ENCODE data around the gene TMED9. TPM values are rescaled to one million over a fixed set of nuclear protein-coding genes. Genes with fewer than 3 reads are reported as not detected.

TMED9 gene
- 100 to 1,000 TPM in 1 of 5 experiments, 10 to 100 TPM in 4; 50.5 to 144 (median 67.5) TPM for total RNA-seq
- polyA plus RNA-seq = 100 to 1,000 TPM in 1 of 2 donors, 10 to 100 TPM in 1; 99.7 to 103 TPM
- total RNA-seq = 34.9 reads per million, percentile 63 among the genes with 10 or more reads in this experiment

DNA sequence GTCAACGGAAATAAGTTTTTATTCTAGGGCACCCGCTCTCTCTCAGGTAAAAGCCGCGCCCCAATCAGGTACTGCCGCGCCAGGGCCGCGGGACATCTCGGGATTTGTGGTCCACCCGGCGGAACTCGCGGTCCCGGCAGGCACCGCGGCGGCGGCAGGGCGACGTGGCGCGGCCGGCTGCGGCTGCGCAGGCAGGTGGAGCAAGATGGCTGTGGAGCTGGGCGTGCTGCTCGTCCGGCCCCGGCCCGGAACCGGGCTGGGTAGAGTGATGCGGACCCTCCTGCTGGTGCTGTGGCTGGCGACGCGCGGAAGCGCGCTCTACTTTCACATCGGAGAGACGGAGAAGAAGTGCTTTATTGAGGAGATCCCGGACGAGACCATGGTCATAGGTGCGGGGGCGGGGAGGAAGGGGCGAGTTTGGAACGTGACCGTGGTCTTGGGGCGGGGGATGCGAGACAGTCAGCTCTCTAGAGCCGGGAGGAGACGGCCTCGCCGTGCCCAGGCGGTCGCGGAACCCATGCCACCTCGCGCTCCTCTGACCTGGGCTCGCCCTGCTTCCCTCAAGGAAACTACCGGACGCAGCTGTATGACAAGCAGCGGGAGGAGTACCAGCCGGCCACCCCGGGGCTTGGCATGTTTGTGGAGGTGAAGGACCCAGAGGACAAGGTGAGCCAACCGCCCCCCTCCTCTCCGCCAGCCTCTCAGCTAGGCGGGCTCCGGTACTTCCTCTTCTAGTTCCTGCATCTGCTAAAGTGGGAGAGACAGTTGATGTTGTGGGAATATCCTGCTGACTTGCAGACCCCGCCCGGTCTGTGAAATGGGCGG lies at the start of gene TMED9:
TSS of gene TMED9 (plus strand) at position 194 of the 825 bp plus-strand sequence. CDS start at position 206, 12 bp downstream.
- Histone ChIP-seq H3K9me3 (ENCODE audit: control insufficient read depth in 2 of 3, low read length in 3 of 3) (no peaks in the 10 kb centered on the region), H3K4me1 (ENCODE audit: control insufficient read depth in 2 of 2, insufficient read depth in 2 of 2, low read length in 2 of 2) (peaks cover 16% of the 10 kb centered on the region in 2 donors), H3K27ac (ENCODE audit: low read depth, low read length) (peak within 1 kb of the TSS; percentile 71), H3K27me3 (ENCODE audit: control insufficient read depth in 2 of 2, insufficient read depth in 2 of 2, low read length in 2 of 2) (no peaks in the 10 kb centered on the region), H3K4me3 (ENCODE audit: low read length) (peak within 1 kb of the TSS; percentile 95), H3K36me3 (ENCODE audit: control insufficient read depth in 2 of 3, insufficient read depth in 3 of 3, low read length in 3 of 3) (peaks cover 11 to 42% (median 16%) of the 10 kb centered on the region in 3 experiments)
- intact Hi-C loops (cut with micrococcal nuclease) = loop anchor here (1.0 to 10.0 kb wide), 8 partner anchors 8 to 947 kb away; partner anchors contain the start of genes B4GALT7 (in 2 of the 2), FAM193B (in 2 of the 2), NHP2 (in 1 of the 2) and RGS14 (in 1 of the 2)
- Mint-ChIP-seq H3K36me3 (peaks cover 12 to 24% (median 21%) of the 10 kb centered on the region in 5 donors), H3K27me3 (peaks cover 8 to 29% (median 12%) of the 10 kb centered on the region in 5 donors), H3K4me1 (peaks cover 18 to 35% (median 22%) of the 10 kb centered on the region in 7 donors), H3K9me3 (peaks cover 0 to 3% (median 0%) of the 10 kb centered on the region in 11 donors), H3K27ac (peak within 1 kb of the TSS; percentile 83 to 99 (median 95)), H3K4me3 (peak within 1 kb of the TSS; percentile 81 to 100 (median 96))
- ChIA-PET CTCF (interaction anchor here (0.7 to 1.7 kb wide), 3 partner anchors 8 to 569 kb away, joined by 3 to 6 read pairs (median 4); no protein-coding TSS in a partner anchor), POLR2A (interaction anchor here (0.5 to 1.4 kb wide), 7 partner anchors 8 to 498 kb away, joined by 3 to 7 read pairs (median 4); partner anchors contain the start of genes B4GALT7 and FAM193B)
- DNase-seq (peak; percentile 83 to 92 (median 90)), ATAC-seq (peak; percentile 99)

DNA sequence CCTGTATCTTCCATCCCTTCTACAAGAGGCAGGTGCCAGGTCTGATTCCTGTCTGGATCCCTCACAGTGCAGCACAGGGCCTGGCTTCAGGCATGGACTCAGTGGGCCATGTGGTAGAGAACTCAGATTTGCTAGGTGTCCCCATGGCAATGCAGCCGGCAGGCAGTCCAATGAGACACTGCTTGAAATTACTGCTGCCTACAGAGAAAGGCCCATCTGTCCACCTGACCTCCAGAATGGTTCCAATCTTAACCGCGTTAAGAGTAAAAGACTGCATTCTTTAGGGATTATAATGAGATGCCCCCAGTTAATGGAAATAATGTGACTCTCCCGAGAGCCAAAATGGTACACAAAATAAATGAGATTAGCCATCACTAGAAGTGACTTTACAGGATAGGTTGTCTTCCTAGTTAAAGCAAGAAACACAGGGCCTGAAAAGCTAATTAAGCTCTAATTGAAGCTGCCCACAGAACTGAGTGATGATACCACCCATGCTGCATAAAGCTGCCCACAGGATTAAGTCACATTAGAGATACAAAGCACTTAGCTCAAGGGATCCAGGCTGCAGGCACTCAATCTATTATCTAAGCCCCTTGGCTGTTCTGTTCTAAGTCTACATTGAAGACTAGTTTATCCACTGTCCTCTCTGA lies 49.1 kb upstream of the TMED9 start:
- Mint-ChIP-seq H3K27ac (peak overlapping the region in 2 of 9 donors; percentile 37 to 71), H3K36me3 (peaks cover 0 to 18% (median 10%) of the 10 kb centered on the region in 5 donors), H3K4me3 (no peak overlapping the region), H3K9me3 (no peaks in the 10 kb centered on the region), H3K27me3 (no peaks in the 10 kb centered on the region), H3K4me1 (peaks cover 12 to 50% (median 36%) of the 10 kb centered on the region in 7 donors)
- no peaks in the 10 kb centered on the region for H3K4me1 ChIP-seq (ENCODE audit: control insufficient read depth in 2 of 2, insufficient read depth in 2 of 2, low read length in 2 of 2)
- H3K9me3 ChIP-seq (ENCODE audit: control insufficient read depth in 2 of 3, low read length in 3 of 3) = no peaks in the 10 kb centered on the region
- ChIA-PET POLR2A (no interaction called here), CTCF (no interaction called here)
- DNase-seq = no peak
- H3K27ac ChIP-seq (ENCODE audit: low read depth, low read length) = no peak overlapping the region
- H3K27me3 ChIP-seq (ENCODE audit: control insufficient read depth in 2 of 2, insufficient read depth in 2 of 2, low read length in 2 of 2) = no peaks in the 10 kb centered on the region
- no peak overlapping the region for H3K4me3 ChIP-seq (ENCODE audit: low read length)
- H3K36me3 ChIP-seq (ENCODE audit: control insufficient read depth in 2 of 3, insufficient read depth in 3 of 3, low read length in 3 of 3) = peaks cover 0 to 18% (median 9%) of the 10 kb centered on the region in 3 experiments
- intact Hi-C loops (cut with micrococcal nuclease) = no loop called here
- no peak for ATAC-seq

DNA sequence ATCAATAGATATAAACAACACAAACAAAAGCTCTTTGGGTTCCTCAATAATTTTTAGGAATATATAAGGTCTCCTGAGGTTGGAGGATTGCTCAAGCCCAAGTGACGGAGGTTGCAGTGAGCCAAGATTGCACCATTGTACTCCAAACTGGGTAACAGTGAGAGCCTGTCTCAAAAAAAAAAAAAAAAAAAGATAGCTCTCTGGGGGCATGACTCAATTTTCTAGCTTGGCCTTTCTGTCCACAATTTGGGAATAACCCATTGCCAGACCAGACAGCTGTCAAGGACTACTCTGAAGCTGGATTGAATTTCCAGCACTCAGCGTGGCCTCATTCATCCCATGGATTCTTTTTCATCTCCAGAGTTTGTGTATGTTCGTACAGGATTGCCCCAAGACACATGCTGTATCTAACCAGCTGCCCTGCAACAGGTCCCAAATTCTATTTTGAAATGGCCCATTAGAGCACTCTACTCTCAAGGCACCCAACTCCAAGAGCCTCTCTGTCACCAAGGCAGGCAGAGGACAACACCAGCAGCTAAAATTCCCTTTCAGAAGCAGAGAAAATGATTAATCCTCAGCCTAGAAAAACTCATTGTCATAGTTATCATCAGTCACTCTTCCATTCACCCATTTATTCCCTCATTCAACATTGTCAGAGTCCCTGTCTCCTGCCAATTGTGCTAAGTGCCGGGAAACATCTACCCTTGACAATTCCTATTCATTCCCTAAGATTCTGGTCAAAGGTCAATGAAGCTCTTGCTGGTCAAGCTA lies 46.3 kb upstream of the TMED9 start:
- intact Hi-C loops (cut with micrococcal nuclease) = no loop called here

DNA sequence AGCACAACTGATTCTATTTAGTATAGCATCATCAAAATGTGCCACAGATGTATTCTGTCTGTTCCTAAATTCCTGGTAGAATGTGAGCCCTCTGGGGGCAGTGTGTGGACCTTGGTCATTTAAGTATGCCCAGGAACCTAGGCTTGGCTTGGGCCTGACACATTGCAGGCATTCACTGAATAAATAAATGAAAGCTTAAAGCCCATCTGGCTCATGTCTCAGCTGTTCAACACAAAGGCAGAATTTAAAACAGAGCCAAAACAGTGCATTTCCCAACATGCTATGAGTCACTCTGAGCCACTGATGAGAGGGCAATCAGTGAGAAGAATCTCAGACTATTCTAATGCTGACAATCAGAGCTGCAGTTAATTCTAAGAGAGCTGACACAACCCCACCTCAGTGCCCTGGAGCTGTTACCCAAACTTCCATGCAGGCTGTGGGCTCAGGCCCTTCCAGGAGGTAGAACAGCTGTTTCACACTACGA lies 45.7 kb upstream of the TMED9 start:
- H3K36me3 ChIP-seq (ENCODE audit: control insufficient read depth in 2 of 3, insufficient read depth in 3 of 3, low read length in 3 of 3) = peaks cover 0 to 9% (median 3%) of the 10 kb centered on the region in 3 experiments
- H3K4me1 Mint-ChIP-seq = peaks cover 15 to 66% (median 45%) of the 10 kb centered on the region in 7 donors
- ATAC-seq (peak; percentile 71), DNase-seq (no peak)
- H3K27ac ChIP-seq (ENCODE audit: low read depth, low read length) = no peak overlapping the region
- POLR2A ChIA-PET = no interaction called here
- H3K36me3 Mint-ChIP-seq = peaks cover 0 to 10% (median 6%) of the 10 kb centered on the region in 5 donors
- no peak overlapping the region for H3K4me3 Mint-ChIP-seq
- no peaks in the 10 kb centered on the region for H3K9me3 Mint-ChIP-seq
- H3K4me3 ChIP-seq (ENCODE audit: low read length) = no peak overlapping the region
- peak overlapping the region in 1 of 9 donors; percentile 55 for H3K27ac Mint-ChIP-seq
- no peaks in the 10 kb centered on the region for H3K9me3 ChIP-seq (ENCODE audit: control insufficient read depth in 2 of 3, low read length in 3 of 3)
- CTCF ChIA-PET = no interaction called here
- H3K27me3 ChIP-seq (ENCODE audit: control insufficient read depth in 2 of 2, insufficient read depth in 2 of 2, low read length in 2 of 2) = no peaks in the 10 kb centered on the region
- no peaks in the 10 kb centered on the region for H3K27me3 Mint-ChIP-seq
- H3K4me1 ChIP-seq (ENCODE audit: control insufficient read depth in 2 of 2, insufficient read depth in 2 of 2, low read length in 2 of 2) = no peaks in the 10 kb centered on the region
- intact Hi-C loops (cut with micrococcal nuclease) = no loop called here

More for the DNA sequence above, 46.3 kb upstream of the TMED9 start:
- Histone ChIP-seq H3K27me3 (ENCODE audit: control insufficient read depth in 2 of 2, insufficient read depth in 2 of 2, low read length in 2 of 2) (no peaks in the 10 kb centered on the region), H3K4me3 (ENCODE audit: low read length) (no peak overlapping the region), H3K4me1 (ENCODE audit: control insufficient read depth in 2 of 2, insufficient read depth in 2 of 2, low read length in 2 of 2) (no peaks in the 10 kb centered on the region), H3K9me3 (ENCODE audit: control insufficient read depth in 2 of 3, low read length in 3 of 3) (no peaks in the 10 kb centered on the region), H3K36me3 (ENCODE audit: control insufficient read depth in 2 of 3, insufficient read depth in 3 of 3, low read length in 3 of 3) (peaks cover 0 to 5% (median 3%) of the 10 kb centered on the region in 3 experiments), H3K27ac (ENCODE audit: low read depth, low read length) (no peak overlapping the region)
- CTCF ChIA-PET = interaction anchor here (1.0 kb wide), 1 partner anchor 24 kb away, joined by 3 read pairs; no protein-coding TSS in a partner anchor
- DNase-seq (no peak), ATAC-seq (peak; percentile 57)
- Mint-ChIP-seq H3K27ac (peak overlapping the region in 3 of 9 donors; percentile 47 to 75 (median 55)), H3K36me3 (peaks cover 0 to 10% (median 6%) of the 10 kb centered on the region in 5 donors), H3K4me3 (no peak overlapping the region), H3K4me1 (peaks cover 16 to 66% (median 49%) of the 10 kb centered on the region in 7 donors), H3K9me3 (no peaks in the 10 kb centered on the region), H3K27me3 (no peaks in the 10 kb centered on the region)
- POLR2A ChIA-PET = no interaction called here

DNA sequence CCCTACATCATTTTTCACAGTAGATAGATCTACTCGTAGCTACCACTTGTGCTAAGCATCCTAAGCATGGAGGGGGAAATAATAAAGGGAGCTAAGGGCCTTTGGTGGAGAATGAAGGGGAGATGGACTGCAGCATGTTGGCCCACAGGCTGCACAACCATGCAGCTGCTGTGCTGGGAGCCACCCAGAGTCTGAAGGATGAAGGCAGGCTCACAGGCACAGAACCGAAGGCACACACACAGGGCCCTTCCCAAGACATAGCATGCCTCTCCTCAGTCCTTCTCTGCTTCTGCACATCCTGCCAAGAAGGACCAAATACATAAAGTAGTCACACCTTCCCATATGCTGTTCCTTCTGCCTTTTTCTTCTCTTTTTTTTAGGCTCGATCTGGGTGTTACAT lies 44.3 kb upstream of the TMED9 start:
- Mint-ChIP-seq H3K9me3 (no peaks in the 10 kb centered on the region), H3K4me3 (no peak overlapping the region), H3K27me3 (no peaks in the 10 kb centered on the region), H3K36me3 (peaks cover 0 to 9% (median under 1%) of the 10 kb centered on the region in 5 donors), H3K4me1 (peaks cover 18 to 68% (median 52%) of the 10 kb centered on the region in 7 donors), H3K27ac (no peak overlapping the region)
- no peaks in the 10 kb centered on the region for H3K9me3 ChIP-seq (ENCODE audit: control insufficient read depth in 2 of 3, low read length in 3 of 3)
- H3K4me1 ChIP-seq (ENCODE audit: control insufficient read depth in 2 of 2, insufficient read depth in 2 of 2, low read length in 2 of 2) = peaks cover under 1% of the 10 kb centered on the region in 2 donors
- intact Hi-C loops (cut with micrococcal nuclease) = no loop called here
- DNase-seq = no peak
- no peaks in the 10 kb centered on the region for H3K27me3 ChIP-seq (ENCODE audit: control insufficient read depth in 2 of 2, insufficient read depth in 2 of 2, low read length in 2 of 2)
- CTCF ChIA-PET = no interaction called here
- no peak overlapping the region for H3K27ac ChIP-seq (ENCODE audit: low read depth, low read length)
- H3K4me3 ChIP-seq (ENCODE audit: low read length) = no peak overlapping the region
- peaks cover 0 to 10% (median 0%) of the 10 kb centered on the region in 3 experiments for H3K36me3 ChIP-seq (ENCODE audit: control insufficient read depth in 2 of 3, insufficient read depth in 3 of 3, low read length in 3 of 3)
- ATAC-seq = no peak
- POLR2A ChIA-PET = no interaction called here

DNA sequence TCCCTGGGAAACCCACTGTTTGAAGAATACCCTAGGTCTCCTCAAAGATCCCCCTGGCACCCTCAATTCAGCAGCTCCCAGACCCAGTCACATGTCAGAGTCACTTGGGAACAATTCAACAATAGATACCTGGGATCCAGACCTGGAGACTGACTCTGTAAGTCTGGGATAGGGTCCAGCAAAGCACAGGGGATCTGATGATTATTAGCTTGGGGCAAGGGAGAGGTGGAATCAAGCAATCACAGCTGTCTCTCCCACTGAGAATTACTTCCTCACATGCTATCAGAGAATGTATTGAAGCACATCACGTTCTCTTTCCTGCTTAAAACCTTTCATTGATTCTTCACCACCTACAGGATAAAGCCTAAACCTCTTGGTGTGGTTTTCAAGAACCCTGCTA lies 43.5 kb upstream of the TMED9 start:
- no peaks in the 10 kb centered on the region for H3K9me3 ChIP-seq (ENCODE audit: control insufficient read depth in 2 of 3, low read length in 3 of 3)
- no peak overlapping the region for H3K27ac ChIP-seq (ENCODE audit: low read depth, low read length)
- Mint-ChIP-seq H3K9me3 (no peaks in the 10 kb centered on the region), H3K27ac (no peak overlapping the region), H3K36me3 (peaks cover 0 to 11% (median 0%) of the 10 kb centered on the region in 5 donors), H3K4me1 (peaks cover 24 to 70% (median 53%) of the 10 kb centered on the region in 7 donors), H3K27me3 (no peaks in the 10 kb centered on the region), H3K4me3 (no peak overlapping the region)
- H3K27me3 ChIP-seq (ENCODE audit: control insufficient read depth in 2 of 2, insufficient read depth in 2 of 2, low read length in 2 of 2) = no peaks in the 10 kb centered on the region
- no peak overlapping the region for H3K4me3 ChIP-seq (ENCODE audit: low read length)
- intact Hi-C loops (cut with micrococcal nuclease) = no loop called here
- peaks cover 8% of the 10 kb centered on the region in 2 donors for H3K4me1 ChIP-seq (ENCODE audit: control insufficient read depth in 2 of 2, insufficient read depth in 2 of 2, low read length in 2 of 2)
- POLR2A ChIA-PET = no interaction called here
- H3K36me3 ChIP-seq (ENCODE audit: control insufficient read depth in 2 of 3, insufficient read depth in 3 of 3, low read length in 3 of 3) = peaks cover 0 to 10% (median 0%) of the 10 kb centered on the region in 3 experiments
- no peak for DNase-seq
- ATAC-seq = no peak
- CTCF ChIA-PET = no interaction called here

Data from naive thymus-derived CD4-positive, alpha-beta T cell (primary cell).